Neural progenitor cell (in vitro differentiated cells): ENCODE data around the gene PREX1.

Experiments
- EZH2 ChIP-seq: fragments of 200-600 bp; sonication (generic); IDR thresholded peaks from 2 replicates; pipeline ENCODE4 v1.6.1; 2017; ENCODE audit warnings: antibody characterized with exemption, mild to moderate bottlenecking, moderate library complexity
- EZH2phosphoT487 ChIP-seq: fragments of 200-600 bp; sonication (generic); IDR thresholded peaks from 2 replicates; pipeline ENCODE4 v1.6.1; 2017; ENCODE audit warnings: antibody characterized with exemption
- TF ChIP-seq, protein P1 (sequence below): fragments of 200-600 bp; sonication (generic); IDR thresholded peaks from 2 replicates; pipeline ENCODE4 v1.5.1; 2017; ENCODE audit warnings: antibody characterized with exemption, mild to moderate bottlenecking

DNA sequence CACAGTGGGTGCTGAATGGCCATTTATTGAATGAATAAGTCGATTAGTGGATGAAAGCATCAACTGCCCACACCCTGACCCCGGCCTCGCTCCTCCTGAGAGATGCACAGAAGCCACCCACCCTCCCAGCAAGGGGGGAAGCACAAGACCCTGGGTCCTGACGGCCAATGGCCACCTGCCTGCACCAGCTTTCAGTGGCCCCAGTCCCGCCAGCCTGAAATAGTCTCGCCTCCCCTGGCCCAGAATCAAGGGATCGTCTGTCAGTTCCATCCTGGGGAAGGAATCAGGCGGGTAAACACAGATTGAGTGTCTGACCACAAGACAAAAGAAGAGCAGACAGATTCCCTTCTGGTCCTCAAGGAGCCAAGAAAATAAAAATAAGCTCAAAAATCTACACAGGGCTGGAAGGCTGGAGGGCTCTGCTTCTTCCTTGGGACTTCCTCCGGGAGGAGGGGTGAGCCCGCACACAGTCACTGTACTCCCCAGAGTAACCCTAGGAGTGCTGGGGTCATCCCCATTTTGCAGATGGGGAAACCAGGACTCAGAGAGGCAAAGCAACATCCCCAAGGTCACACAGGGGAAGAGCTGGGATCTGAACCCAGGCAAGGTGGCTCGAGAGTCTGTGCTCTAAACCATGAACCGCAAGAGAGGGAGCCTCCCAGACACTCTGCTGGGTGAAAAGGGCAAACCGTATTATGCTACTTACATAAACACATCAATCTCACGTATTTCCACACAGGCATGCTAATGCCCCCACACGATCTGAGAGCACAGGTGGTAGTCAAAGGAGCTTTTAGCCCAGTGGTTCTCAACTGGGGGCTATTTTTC lies 7.8 kb downstream of the PREX1 start:
- TF ChIP-seq, protein P1, sequence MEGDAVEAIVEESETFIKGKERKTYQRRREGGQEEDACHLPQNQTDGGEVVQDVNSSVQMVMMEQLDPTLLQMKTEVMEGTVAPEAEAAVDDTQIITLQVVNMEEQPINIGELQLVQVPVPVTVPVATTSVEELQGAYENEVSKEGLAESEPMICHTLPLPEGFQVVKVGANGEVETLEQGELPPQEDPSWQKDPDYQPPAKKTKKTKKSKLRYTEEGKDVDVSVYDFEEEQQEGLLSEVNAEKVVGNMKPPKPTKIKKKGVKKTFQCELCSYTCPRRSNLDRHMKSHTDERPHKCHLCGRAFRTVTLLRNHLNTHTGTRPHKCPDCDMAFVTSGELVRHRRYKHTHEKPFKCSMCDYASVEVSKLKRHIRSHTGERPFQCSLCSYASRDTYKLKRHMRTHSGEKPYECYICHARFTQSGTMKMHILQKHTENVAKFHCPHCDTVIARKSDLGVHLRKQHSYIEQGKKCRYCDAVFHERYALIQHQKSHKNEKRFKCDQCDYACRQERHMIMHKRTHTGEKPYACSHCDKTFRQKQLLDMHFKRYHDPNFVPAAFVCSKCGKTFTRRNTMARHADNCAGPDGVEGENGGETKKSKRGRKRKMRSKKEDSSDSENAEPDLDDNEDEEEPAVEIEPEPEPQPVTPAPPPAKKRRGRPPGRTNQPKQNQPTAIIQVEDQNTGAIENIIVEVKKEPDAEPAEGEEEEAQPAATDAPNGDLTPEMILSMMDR, result no peak
- TF ChIP-seq EZH2 (no peak), EZH2phosphoT487 (no peak)
